Measurements from ENCODE around the gene NKX6-2.

GRCh38 chr10:132804287-132804686, 18.3 kb upstream of the NKX6-2 start:
- TF ChIP-seq CTCF (IDR thresholded peaks at IDR 0.05; ENCODE audit: poor library complexity, severe bottlenecking) (no peak), RAD21 (conservative IDR thresholded peaks at IDR 0.05) (no peak), POLR2AphosphoS5 (IDR thresholded peaks at IDR 0.05) (no peak), SMC3 (conservative IDR thresholded peaks at IDR 0.05; ENCODE audit: poor library complexity) (no peak), TAF1 (IDR thresholded peaks at IDR 0.05; ENCODE audit: low read depth) (no peak), MXI1 (conservative IDR thresholded peaks at IDR 0.05; ENCODE audit: poor library complexity, severe bottlenecking) (no peak), EZH2 (IDR thresholded peaks at IDR 0.05; ENCODE audit: borderline replicate concordance, insufficient read depth, low read length, poor library complexity, severe bottlenecking) (no peak), EP300 (conservative IDR thresholded peaks at IDR 0.05; ENCODE audit: poor library complexity, severe bottlenecking) (no peak)
- TF ChIP-seq, protein P1, sequence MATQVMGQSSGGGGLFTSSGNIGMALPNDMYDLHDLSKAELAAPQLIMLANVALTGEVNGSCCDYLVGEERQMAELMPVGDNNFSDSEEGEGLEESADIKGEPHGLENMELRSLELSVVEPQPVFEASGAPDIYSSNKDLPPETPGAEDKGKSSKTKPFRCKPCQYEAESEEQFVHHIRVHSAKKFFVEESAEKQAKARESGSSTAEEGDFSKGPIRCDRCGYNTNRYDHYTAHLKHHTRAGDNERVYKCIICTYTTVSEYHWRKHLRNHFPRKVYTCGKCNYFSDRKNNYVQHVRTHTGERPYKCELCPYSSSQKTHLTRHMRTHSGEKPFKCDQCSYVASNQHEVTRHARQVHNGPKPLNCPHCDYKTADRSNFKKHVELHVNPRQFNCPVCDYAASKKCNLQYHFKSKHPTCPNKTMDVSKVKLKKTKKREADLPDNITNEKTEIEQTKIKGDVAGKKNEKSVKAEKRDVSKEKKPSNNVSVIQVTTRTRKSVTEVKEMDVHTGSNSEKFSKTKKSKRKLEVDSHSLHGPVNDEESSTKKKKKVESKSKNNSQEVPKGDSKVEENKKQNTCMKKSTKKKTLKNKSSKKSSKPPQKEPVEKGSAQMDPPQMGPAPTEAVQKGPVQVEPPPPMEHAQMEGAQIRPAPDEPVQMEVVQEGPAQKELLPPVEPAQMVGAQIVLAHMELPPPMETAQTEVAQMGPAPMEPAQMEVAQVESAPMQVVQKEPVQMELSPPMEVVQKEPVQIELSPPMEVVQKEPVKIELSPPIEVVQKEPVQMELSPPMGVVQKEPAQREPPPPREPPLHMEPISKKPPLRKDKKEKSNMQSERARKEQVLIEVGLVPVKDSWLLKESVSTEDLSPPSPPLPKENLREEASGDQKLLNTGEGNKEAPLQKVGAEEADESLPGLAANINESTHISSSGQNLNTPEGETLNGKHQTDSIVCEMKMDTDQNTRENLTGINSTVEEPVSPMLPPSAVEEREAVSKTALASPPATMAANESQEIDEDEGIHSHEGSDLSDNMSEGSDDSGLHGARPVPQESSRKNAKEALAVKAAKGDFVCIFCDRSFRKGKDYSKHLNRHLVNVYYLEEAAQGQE (IDR thresholded peaks at IDR 0.05; ENCODE audit: borderline replicate concordance) = no peak
